Measurements from ENCODE around the gene CAPN13. TPM values are rescaled to one million over a fixed set of nuclear protein-coding genes. Genes with fewer than 3 reads are reported as not detected.
A peak's percentile ranks its signal among the peaks of the same experiment; 100 is the strongest.

Gene CAPN13
- polyA plus RNA-seq, 1 of the 3 experiments (the other 2 are of a cell fraction) = not detected

DNA sequence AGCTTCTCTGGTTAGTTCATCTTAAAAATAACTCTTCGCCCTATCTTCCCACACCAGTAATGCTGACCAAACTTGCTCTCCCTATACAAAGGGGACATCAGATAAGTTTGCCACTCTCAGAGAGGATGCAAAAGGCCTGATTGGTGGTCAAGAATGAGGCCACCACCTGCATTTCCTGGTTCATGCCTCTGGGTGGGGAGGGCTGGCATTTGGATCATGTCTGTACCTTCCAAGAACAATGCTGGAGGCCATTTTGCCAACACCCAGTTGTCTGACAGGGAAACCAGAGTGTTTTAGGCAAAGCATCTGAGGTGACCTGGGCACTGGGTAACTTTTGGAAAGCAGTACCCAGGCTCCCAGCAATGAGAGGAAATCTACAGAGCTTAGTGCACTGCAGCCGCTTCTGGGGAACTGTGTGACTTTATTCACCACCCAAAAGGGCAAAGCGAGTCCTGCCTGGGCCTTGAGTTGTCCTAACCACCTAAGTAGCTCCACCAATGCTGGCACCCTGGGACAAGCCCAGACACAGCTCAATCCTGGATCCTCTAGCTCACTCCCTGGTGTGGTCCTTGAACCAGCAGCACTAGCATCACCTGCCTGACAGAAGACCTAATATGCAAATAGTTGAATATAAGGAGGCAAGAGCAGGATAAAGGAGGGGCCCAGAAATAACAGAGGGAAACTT is 35.1 kb downstream of the CAPN13 start:
- WGBS (ENCODE audit: low lambda C conversion rate) = 17% methylated on average over 3 of the region's 3 CpGs
- peak overlapping the region in 1 of 2 experiments; percentile 64; a peak in 2 of 4 replicates for H3K27ac ChIP-seq (ENCODE audit: low read depth in 2 of 2, low read length in 1 of 2)
- no peaks in the 10 kb centered on the region for H3K9me3 ChIP-seq
- ChIA-PET CTCF (interaction anchor here (1.1 to 2.5 kb wide), 9 partner anchors 40 to 562 kb away, joined by 3 to 13 read pairs (median 6); partner anchors contain the start of gene GALNT14), POLR2A (interaction anchor here (1.8 kb wide), 1 partner anchor 16 kb away, joined by 8 read pairs; no protein-coding TSS in a partner anchor)
- no peak overlapping the region for H3K4me2 ChIP-seq
- no peak for TF ChIP-seq SMC3 (IDR thresholded peaks at IDR 0.05; ENCODE audit: low read depth, low read length)
- TF ChIP-seq, protein P1, sequence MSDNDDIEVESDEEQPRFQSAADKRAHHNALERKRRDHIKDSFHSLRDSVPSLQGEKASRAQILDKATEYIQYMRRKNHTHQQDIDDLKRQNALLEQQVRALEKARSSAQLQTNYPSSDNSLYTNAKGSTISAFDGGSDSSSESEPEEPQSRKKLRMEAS (IDR thresholded peaks at IDR 0.05; ENCODE audit: low read depth) = no peak
- H3K9me2 ChIP-seq = no peaks in the 10 kb centered on the region
- H4K20me1 ChIP-seq (ENCODE audit: insufficient read depth) = no peaks in the 10 kb centered on the region
- DNase-seq = no peak
- no peaks in the 10 kb centered on the region for H3K36me3 ChIP-seq (replicated peaks in 1 of 2; ENCODE audit: control insufficient read depth in 1 of 2, insufficient read depth in 2 of 2, low read length in 1 of 2)
- H3K9ac ChIP-seq = no peak overlapping the region
- no peaks in the 10 kb centered on the region for H3F3A ChIP-seq (replicated peaks; ENCODE audit: insufficient read depth)
- H3K4me3 ChIP-seq (ENCODE audit: low read depth in 2 of 2, low read length in 1 of 2) = no peak overlapping the region
- H3K79me2 ChIP-seq (ENCODE audit: insufficient read depth) = no peaks in the 10 kb centered on the region
- no peak overlapping the region for H2AFZ ChIP-seq (ENCODE audit: low read depth)
- peaks cover 0 to 32% of the 10 kb centered on the region in 2 experiments; a peak in 2 of 4 replicates for H3K4me1 ChIP-seq (ENCODE audit: control insufficient read depth in 1 of 2, insufficient read depth in 2 of 2, low read depth in 1 of 2, low read length in 1 of 2)
- H3K27me3 ChIP-seq (ENCODE audit: insufficient read depth) = no peaks in the 10 kb centered on the region

DNA sequence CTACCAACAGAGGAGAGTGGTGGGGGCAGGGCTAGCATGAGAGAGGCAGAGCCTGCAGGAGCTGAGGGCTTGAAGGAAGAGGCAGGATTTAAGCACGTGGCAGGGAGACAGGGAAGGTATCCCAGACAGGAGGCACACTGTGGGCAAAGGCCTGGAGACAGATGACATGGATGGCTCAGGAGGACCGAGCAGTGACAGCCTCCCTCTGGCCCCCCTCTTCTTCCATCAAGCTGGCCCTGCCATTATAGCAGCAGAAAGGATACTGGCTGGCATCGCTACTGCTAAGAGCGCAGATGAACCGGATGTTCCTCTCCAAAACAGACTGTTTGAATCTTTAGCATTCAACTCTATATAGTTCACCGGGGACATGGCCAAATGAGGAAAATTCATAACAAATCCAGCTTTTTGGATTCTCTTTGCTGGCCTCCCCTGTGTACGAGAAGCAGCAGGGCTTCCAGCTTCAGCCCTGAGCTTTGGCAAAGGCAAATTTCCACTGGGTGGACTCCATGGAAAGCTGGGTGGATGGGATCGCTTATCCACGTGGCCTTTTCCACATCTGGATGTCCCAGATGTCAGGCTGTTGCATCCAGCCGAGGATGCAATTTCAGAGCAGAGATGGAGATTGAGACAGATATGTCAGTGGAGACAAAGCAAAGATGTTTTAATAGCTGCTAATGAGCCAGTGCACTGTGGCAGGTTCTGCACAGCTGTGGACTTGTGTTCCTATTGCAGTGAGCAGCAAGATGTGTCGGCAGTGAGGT is 36.2 kb downstream of the CAPN13 start:
- peak; percentile 79 for DNase-seq
- Histone ChIP-seq H3K79me2 (ENCODE audit: insufficient read depth) (no peaks in the 10 kb centered on the region), H2AFZ (ENCODE audit: low read depth) (no peak overlapping the region), H3K4me2 (no peak overlapping the region), H3K4me1 (ENCODE audit: control insufficient read depth in 1 of 2, insufficient read depth in 2 of 2, low read depth in 1 of 2, low read length in 1 of 2) (peaks cover 0 to 38% of the 10 kb centered on the region in 2 experiments; a peak in 2 of 4 replicates), H3K9ac (no peak overlapping the region), H3K9me3 (no peaks in the 10 kb centered on the region), H3F3A (replicated peaks; ENCODE audit: insufficient read depth) (no peaks in the 10 kb centered on the region), H3K36me3 (replicated peaks in 1 of 2; ENCODE audit: control insufficient read depth in 1 of 2, insufficient read depth in 2 of 2, low read length in 1 of 2) (no peaks in the 10 kb centered on the region), H3K27ac (ENCODE audit: low read depth in 2 of 2, low read length in 1 of 2) (peak overlapping the region in 1 of 2 experiments; percentile 64; a peak in 2 of 4 replicates), H3K27me3 (ENCODE audit: insufficient read depth) (no peaks in the 10 kb centered on the region), H4K20me1 (ENCODE audit: insufficient read depth) (no peaks in the 10 kb centered on the region), H3K9me2 (no peaks in the 10 kb centered on the region), H3K4me3 (ENCODE audit: low read depth in 2 of 2, low read length in 1 of 2) (no peak overlapping the region)
- CTCF ChIA-PET = interaction anchor here (0.7 to 2.5 kb wide), 14 partner anchors 9 to 563 kb away, joined by 3 to 13 read pairs (median 4); partner anchors contain the start of gene GALNT14
- POLR2A ChIA-PET = interaction anchor here (1.2 to 1.8 kb wide), 2 partner anchors 13 to 15 kb away, joined by 4 to 8 read pairs; no protein-coding TSS in a partner anchor
- WGBS (ENCODE audit: low lambda C conversion rate) = 31% methylated on average over 11 of the region's 11 CpGs
- TF ChIP-seq, protein P2, sequence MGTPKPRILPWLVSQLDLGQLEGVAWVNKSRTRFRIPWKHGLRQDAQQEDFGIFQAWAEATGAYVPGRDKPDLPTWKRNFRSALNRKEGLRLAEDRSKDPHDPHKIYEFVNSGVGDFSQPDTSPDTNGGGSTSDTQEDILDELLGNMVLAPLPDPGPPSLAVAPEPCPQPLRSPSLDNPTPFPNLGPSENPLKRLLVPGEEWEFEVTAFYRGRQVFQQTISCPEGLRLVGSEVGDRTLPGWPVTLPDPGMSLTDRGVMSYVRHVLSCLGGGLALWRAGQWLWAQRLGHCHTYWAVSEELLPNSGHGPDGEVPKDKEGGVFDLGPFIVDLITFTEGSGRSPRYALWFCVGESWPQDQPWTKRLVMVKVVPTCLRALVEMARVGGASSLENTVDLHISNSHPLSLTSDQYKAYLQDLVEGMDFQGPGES (IDR thresholded peaks at IDR 0.05; ENCODE audit: low read depth, low read length) = no peak
- TF ChIP-seq, protein P3, sequence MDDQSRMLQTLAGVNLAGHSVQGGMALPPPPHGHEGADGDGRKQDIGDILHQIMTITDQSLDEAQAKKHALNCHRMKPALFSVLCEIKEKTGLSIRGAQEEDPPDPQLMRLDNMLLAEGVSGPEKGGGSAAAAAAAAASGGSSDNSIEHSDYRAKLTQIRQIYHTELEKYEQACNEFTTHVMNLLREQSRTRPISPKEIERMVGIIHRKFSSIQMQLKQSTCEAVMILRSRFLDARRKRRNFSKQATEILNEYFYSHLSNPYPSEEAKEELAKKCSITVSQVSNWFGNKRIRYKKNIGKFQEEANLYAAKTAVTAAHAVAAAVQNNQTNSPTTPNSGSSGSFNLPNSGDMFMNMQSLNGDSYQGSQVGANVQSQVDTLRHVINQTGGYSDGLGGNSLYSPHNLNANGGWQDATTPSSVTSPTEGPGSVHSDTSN (IDR thresholded peaks at IDR 0.05) = no peak
- no peak for TF ChIP-seq EZH2phosphoT487 (IDR thresholded peaks at IDR 0.05; ENCODE audit: borderline replicate concordance, low read depth)
- TF ChIP-seq, protein P1 (IDR thresholded peaks at IDR 0.05; ENCODE audit: low read depth) = no peak
- TF ChIP-seq, protein P4, sequence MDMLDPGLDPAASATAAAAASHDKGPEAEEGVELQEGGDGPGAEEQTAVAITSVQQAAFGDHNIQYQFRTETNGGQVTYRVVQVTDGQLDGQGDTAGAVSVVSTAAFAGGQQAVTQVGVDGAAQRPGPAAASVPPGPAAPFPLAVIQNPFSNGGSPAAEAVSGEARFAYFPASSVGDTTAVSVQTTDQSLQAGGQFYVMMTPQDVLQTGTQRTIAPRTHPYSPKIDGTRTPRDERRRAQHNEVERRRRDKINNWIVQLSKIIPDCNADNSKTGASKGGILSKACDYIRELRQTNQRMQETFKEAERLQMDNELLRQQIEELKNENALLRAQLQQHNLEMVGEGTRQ (IDR thresholded peaks at IDR 0.05; ENCODE audit: borderline replicate concordance, low read depth, low read length) = no peak
- TF ChIP-seq YY1 (IDR thresholded peaks at IDR 0.05; ENCODE audit: low read depth) = no peak
- peak; percentile 96 for TF ChIP-seq GATA2 (CRISPR knock-in tag; IDR thresholded peaks at IDR 0.05)
- TF ChIP-seq RAD21 (IDR thresholded peaks at IDR 0.05; ENCODE audit: low read length) = peak; percentile 3; the same call in 1 of the 2 replicates
- no peak for TF ChIP-seq NFIC (IDR thresholded peaks at IDR 0.05; ENCODE audit: borderline replicate concordance)
- TF ChIP-seq RCOR1 (IDR thresholded peaks at IDR 0.05; ENCODE audit: low read length) = peak; percentile 95
- TF ChIP-seq CHD2 (IDR thresholded peaks at IDR 0.05; ENCODE audit: low read length, partially characterized antibody) = peak; percentile 84
- TF ChIP-seq FOXJ3 (CRISPR knock-in tag; IDR thresholded peaks at IDR 0.05) = peak; percentile 81
- no peak for TF ChIP-seq ELF1 (IDR thresholded peaks at IDR 0.05)
- TF ChIP-seq FOSL2 (IDR thresholded peaks at IDR 0.05; ENCODE audit: borderline replicate concordance, low read depth) = no peak
- TF ChIP-seq, protein P5, sequence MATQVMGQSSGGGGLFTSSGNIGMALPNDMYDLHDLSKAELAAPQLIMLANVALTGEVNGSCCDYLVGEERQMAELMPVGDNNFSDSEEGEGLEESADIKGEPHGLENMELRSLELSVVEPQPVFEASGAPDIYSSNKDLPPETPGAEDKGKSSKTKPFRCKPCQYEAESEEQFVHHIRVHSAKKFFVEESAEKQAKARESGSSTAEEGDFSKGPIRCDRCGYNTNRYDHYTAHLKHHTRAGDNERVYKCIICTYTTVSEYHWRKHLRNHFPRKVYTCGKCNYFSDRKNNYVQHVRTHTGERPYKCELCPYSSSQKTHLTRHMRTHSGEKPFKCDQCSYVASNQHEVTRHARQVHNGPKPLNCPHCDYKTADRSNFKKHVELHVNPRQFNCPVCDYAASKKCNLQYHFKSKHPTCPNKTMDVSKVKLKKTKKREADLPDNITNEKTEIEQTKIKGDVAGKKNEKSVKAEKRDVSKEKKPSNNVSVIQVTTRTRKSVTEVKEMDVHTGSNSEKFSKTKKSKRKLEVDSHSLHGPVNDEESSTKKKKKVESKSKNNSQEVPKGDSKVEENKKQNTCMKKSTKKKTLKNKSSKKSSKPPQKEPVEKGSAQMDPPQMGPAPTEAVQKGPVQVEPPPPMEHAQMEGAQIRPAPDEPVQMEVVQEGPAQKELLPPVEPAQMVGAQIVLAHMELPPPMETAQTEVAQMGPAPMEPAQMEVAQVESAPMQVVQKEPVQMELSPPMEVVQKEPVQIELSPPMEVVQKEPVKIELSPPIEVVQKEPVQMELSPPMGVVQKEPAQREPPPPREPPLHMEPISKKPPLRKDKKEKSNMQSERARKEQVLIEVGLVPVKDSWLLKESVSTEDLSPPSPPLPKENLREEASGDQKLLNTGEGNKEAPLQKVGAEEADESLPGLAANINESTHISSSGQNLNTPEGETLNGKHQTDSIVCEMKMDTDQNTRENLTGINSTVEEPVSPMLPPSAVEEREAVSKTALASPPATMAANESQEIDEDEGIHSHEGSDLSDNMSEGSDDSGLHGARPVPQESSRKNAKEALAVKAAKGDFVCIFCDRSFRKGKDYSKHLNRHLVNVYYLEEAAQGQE (IDR thresholded peaks at IDR 0.05; ENCODE audit: low read depth, low read length) = no peak
- no peak for TF ChIP-seq GABPA (IDR thresholded peaks at IDR 0.05; ENCODE audit: low read depth)

All from SK-N-SH (cell line).